Thymus (tissue), 11 donors: ENCODE measurements around the gene NFAM1. TPM values are rescaled to one million over a fixed set of nuclear protein-coding genes. Genes with fewer than 3 reads are reported as not detected.

Experiments
- DNase-seq, 9 donors: peaks; one replicate each; pipeline ENCODE4 v3.0.0-alpha.2; 2013; ENCODE audit warnings: low spot score in 9 of 9, low read depth in 6 of 9, missing footprints in 1 of 9
- H3K27ac ChIP-seq, 2 donors: one replicate each; pipeline ENCODE4 v1.5.1; 2013; ENCODE audit warnings: control low read depth in 1 of 2, low read depth in 1 of 2, low read length in 1 of 2, mild to moderate bottlenecking in 1 of 2, moderate library complexity in 1 of 2
- H3K27me3 ChIP-seq, 2 donors: one replicate each; pipeline ENCODE4 v1.5.1; 2013; ENCODE audit warnings: low read length in 1 of 2; ENCODE audit not compliant: control insufficient read depth in 2 of 2, insufficient read depth in 1 of 2
- H3K36me3 ChIP-seq, 2 donors: one replicate each; pipeline ENCODE4 v1.5.1; 2013; ENCODE audit warnings: low read length in 1 of 2, mild to moderate bottlenecking in 1 of 2, moderate library complexity in 1 of 2; ENCODE audit not compliant: control insufficient read depth in 2 of 2, insufficient read depth in 2 of 2
- H3K4me1 ChIP-seq, 2 donors: one replicate each; pipeline ENCODE4 v1.5.1; 2013; ENCODE audit warnings: low read length in 2 of 2; ENCODE audit not compliant: control insufficient read depth in 2 of 2, insufficient read depth in 2 of 2
- H3K4me3 ChIP-seq, 2 donors: one replicate each; pipeline ENCODE4 v1.5.1; 2013; ENCODE audit warnings: low read length in 2 of 2, control low read depth in 1 of 2, mild to moderate bottlenecking in 1 of 2
- H3K9me3 ChIP-seq, 2 donors: one replicate each; pipeline ENCODE4 v1.5.1; 2013; ENCODE audit warnings: low read length in 1 of 2, mild to moderate bottlenecking in 1 of 2; ENCODE audit not compliant: control insufficient read depth in 2 of 2, insufficient read depth in 1 of 2
- WGBS: extraction: QIAGEN DNeasy Blood & Tissue Kit; methylation state at CpG from one replicate; pipeline ENCODE4 v1.1.7; 2013; 5-methylcytosine and 5-hydroxymethylcytosine counted together
- polyA plus RNA-seq: library from polyadenylated mRNA; stranded (reverse); fragments of 200-250 nt; gene quantifications from one replicate; pipeline ENCODE4 v1.2.3, GENCODE V29; 2013
- total RNA-seq: library from RNA; stranded (reverse); fragments of 120-200 nt; gene quantifications from one replicate; pipeline ENCODE4 v1.2.4, GENCODE V29; 2013
- donor health status: healthy.

Gene NFAM1
- total and polyA plus RNA-seq, 2 donors = 1.7 to 2.0 TPM

GRCh38 chr22:42425989-42426355 lies 6.2 kb downstream of the NFAM1 start:
- DNase-seq = no peak
- no peak overlapping the region for H3K4me3 ChIP-seq
- no peaks in the 10 kb centered on the region for H3K36me3 ChIP-seq
- H3K4me1 ChIP-seq = peaks cover 0 to 7% of the 10 kb centered on the region in 2 donors
- H3K9me3 ChIP-seq = no peaks in the 10 kb centered on the region
- 89% methylated on average over 3 of the region's 3 CpGs for WGBS
- H3K27me3 ChIP-seq = peaks cover 0 to 9% of the 10 kb centered on the region in 2 donors
- no peak overlapping the region for H3K27ac ChIP-seq

- H3K4me1 ChIP-seq = peaks cover 0 to 7% of the 10 kb centered on the region in 2 donors
- no peak overlapping the region for H3K4me3 ChIP-seq
- no peaks in the 10 kb centered on the region for H3K9me3 ChIP-seq
- no peak for DNase-seq
- no peaks in the 10 kb centered on the region for H3K36me3 ChIP-seq
- H3K27ac ChIP-seq = no peak overlapping the region
- 94% methylated on average over 12 of the region's 12 CpGs for WGBS
- peaks cover 0 to 4% of the 10 kb centered on the region in 2 donors for H3K27me3 ChIP-seq
These were observed 6.7 kb downstream of the NFAM1 start for GRCh38 chr22:42425337-42425988.

- DNase-seq = no peak
- peak overlapping the region; percentile 43 to 62 for H3K27ac ChIP-seq
- H3K4me3 ChIP-seq = no peak overlapping the region
- WGBS = 91% methylated on average over 18 of the region's 18 CpGs
- peaks cover 0 to 13% of the 10 kb centered on the region in 2 donors for H3K4me1 ChIP-seq
- no peaks in the 10 kb centered on the region for H3K27me3 ChIP-seq
- no peaks in the 10 kb centered on the region for H3K9me3 ChIP-seq
- no peaks in the 10 kb centered on the region for H3K36me3 ChIP-seq
These were observed 12.8 kb downstream of the NFAM1 start for GRCh38 chr22:42419243-42419881.

- Histone ChIP-seq H3K4me1 (peaks cover 0 to 13% of the 10 kb centered on the region in 2 donors), H3K36me3 (no peaks in the 10 kb centered on the region), H3K27ac (peak overlapping the region; percentile 36 to 43), H3K4me3 (no peak overlapping the region), H3K9me3 (no peaks in the 10 kb centered on the region), H3K27me3 (no peaks in the 10 kb centered on the region)
- DNase-seq = no peak
- WGBS = 91% methylated on average over 12 of the region's 12 CpGs
These were observed 13.4 kb downstream of the NFAM1 start for GRCh38 chr22:42418811-42419242.

- no peak overlapping the region for H3K27ac ChIP-seq
- WGBS = 95% methylated on average over 11 of the region's 11 CpGs
- DNase-seq = no peak
- no peaks in the 10 kb centered on the region for H3K36me3 ChIP-seq
- H3K4me3 ChIP-seq = no peak overlapping the region
- peaks cover 0 to 13% of the 10 kb centered on the region in 2 donors for H3K4me1 ChIP-seq
- no peaks in the 10 kb centered on the region for H3K9me3 ChIP-seq
- H3K27me3 ChIP-seq = no peaks in the 10 kb centered on the region
These were observed 14.4 kb downstream of the NFAM1 start for GRCh38 chr22:42417645-42418305.

GRCh38 chr22:42416671-42417230 lies 15.5 kb downstream of the NFAM1 start:
- H3K27me3 ChIP-seq = no peaks in the 10 kb centered on the region
- no peak for DNase-seq
- H3K9me3 ChIP-seq = no peaks in the 10 kb centered on the region
- H3K27ac ChIP-seq = no peak overlapping the region
- H3K4me1 ChIP-seq = peaks cover 0 to 13% of the 10 kb centered on the region in 2 donors
- H3K36me3 ChIP-seq = no peaks in the 10 kb centered on the region
- WGBS = 97% methylated on average over 18 of the region's 18 CpGs
- no peak overlapping the region for H3K4me3 ChIP-seq

GRCh38 chr22:42414565-42415303 lies 17.5 kb downstream of the NFAM1 start:
- WGBS = 94% methylated on average over 17 of the region's 17 CpGs
- H3K27me3 ChIP-seq = no peaks in the 10 kb centered on the region
- H3K36me3 ChIP-seq = no peaks in the 10 kb centered on the region
- H3K4me1 ChIP-seq = peaks cover 0 to 9% of the 10 kb centered on the region in 2 donors
- no peaks in the 10 kb centered on the region for H3K9me3 ChIP-seq
- DNase-seq = no peak
- no peak overlapping the region for H3K27ac ChIP-seq
- H3K4me3 ChIP-seq = no peak overlapping the region

GRCh38 chr22:42414021-42414420 lies 18.2 kb downstream of the NFAM1 start:
- peaks cover 0 to 7% of the 10 kb centered on the region in 2 donors for H3K4me1 ChIP-seq
- no peaks in the 10 kb centered on the region for H3K9me3 ChIP-seq
- no peaks in the 10 kb centered on the region for H3K36me3 ChIP-seq
- H3K4me3 ChIP-seq = no peak overlapping the region
- WGBS = 90% methylated on average over 11 of the region's 11 CpGs
- no peak overlapping the region for H3K27ac ChIP-seq
- no peaks in the 10 kb centered on the region for H3K27me3 ChIP-seq
- no peak for DNase-seq
